CD4-positive, alpha-beta T cell (primary cell): ENCODE measurements around the gene AFG3L2. TPM values are rescaled to one million over a fixed set of nuclear protein-coding genes. Genes with fewer than 3 reads are reported as not detected.

Source experiments
- ATAC-seq: fragments of 200-7000 bp; cut with Tn5 transposase; one replicate; pipeline ENCODE4 v1.10.0; 2022; ENCODE audit warnings: mild to moderate bottlenecking; ENCODE audit not compliant: poor library complexity
- CTCF ChIA-PET: fragments of 350-600 bp; sonication (Branson Sonifier 250); formaldehyde crosslinking; loops from one replicate; lab custom pipeline; 2021; ENCODE audit warnings: antibody characterized with exemption, inconsistent platforms; lab: Charles Lee
- POLR2A ChIA-PET: fragments of 350-600 bp; sonication (Branson Sonifier 250); formaldehyde crosslinking; loops from one replicate; lab custom pipeline; 2021; ENCODE audit warnings: antibody characterized with exemption, inconsistent platforms; lab: Charles Lee
- DNase-seq, 14 experiments: peaks; one replicate each; pipeline ENCODE4 v3.0.0-alpha.2; 2013 to 2020; ENCODE audit warnings: mixed read lengths in 2 of 14
- H3K27ac ChIP-seq, 2 donors: one replicate each; pipeline versions ENCODE4 v1.5.1 to v1.7.0; 2013; ENCODE audit warnings: low read length in 2 of 2, low read depth in 1 of 2, mild to moderate bottlenecking in 1 of 2
- H3K27me3 ChIP-seq, 2 experiments: 1 replicate in 1 of 2; 2 replicates in 1 of 2; pipeline versions ENCODE4 v1.6.1 to v1.7.0; 2013; ENCODE audit warnings: low read length in 2 of 2, control low read depth in 1 of 2, mild to moderate bottlenecking in 1 of 2, moderate library complexity in 1 of 2; ENCODE audit not compliant: insufficient read depth in 2 of 2, control insufficient read depth in 1 of 2
- H3K36me3 ChIP-seq: one replicate; pipeline ENCODE4 v1.6.1; 2013; ENCODE audit warnings: low read length, control low read depth; ENCODE audit not compliant: insufficient read depth
- H3K4me1 ChIP-seq: one replicate; pipeline ENCODE4 v1.6.1; 2013; ENCODE audit warnings: low read length, control low read depth; ENCODE audit not compliant: insufficient read depth
- H3K4me3 ChIP-seq: one replicate; pipeline ENCODE4 v1.5.1; 2013; ENCODE audit warnings: mild to moderate bottlenecking, low read length, moderate library complexity
- H3K9me3 ChIP-seq, 2 experiments: 1 replicate in 1 of 2; 2 replicates in 1 of 2; pipeline versions ENCODE4 v1.6.1 to v1.7.0; 2013; ENCODE audit warnings: low read length in 2 of 2, mild to moderate bottlenecking in 2 of 2, control low read depth in 1 of 2, moderate library complexity in 1 of 2; ENCODE audit not compliant: control insufficient read depth in 1 of 2, insufficient read depth in 1 of 2
- H3K27ac Mint-ChIP-seq: one replicate; pipeline ENCODE4 v1.8.0; 2020; ENCODE audit warnings: mixed read lengths
- H3K27me3 Mint-ChIP-seq: one replicate; pipeline ENCODE4 v1.8.0; 2021; ENCODE audit warnings: mixed read lengths
- H3K36me3 Mint-ChIP-seq: one replicate; pipeline ENCODE4 v1.8.0; 2021; ENCODE audit warnings: low read depth, mixed read lengths
- H3K4me1 Mint-ChIP-seq: one replicate; pipeline ENCODE4 v1.8.0; 2021; ENCODE audit warnings: low read depth, mixed read lengths
- H3K4me3 Mint-ChIP-seq: one replicate; pipeline ENCODE4 v1.8.0; 2020; ENCODE audit warnings: mild to moderate bottlenecking, mixed read lengths
- H3K9me3 Mint-ChIP-seq: one replicate; pipeline ENCODE4 v1.8.0; 2020; ENCODE audit warnings: mixed read lengths
- CTCF ChIP-seq: fragments of 200-600 bp; IDR thresholded peaks from one replicate; pipeline ENCODE4 v1.8.0; 2022; ENCODE audit warnings: antibody characterized with exemption, mild to moderate bottlenecking
- intact Hi-C, 2 experiments: fragments of 100-400 bp; cut with DNase I in 1 of 2; cut with micrococcal nuclease in 1 of 2; formaldehyde crosslinking; loops; one replicate each; pipeline versions ENCODE4 v1.15.1 to v1.9.0; 2023 to 2025; cut with DNase I, micrococcal nuclease
- total RNA-seq, 174 experiments: library from RNA in 2 of 174; stranded (reverse) in 2 of 174; gene quantifications; one replicate each; pipeline ENCODE4 v1.2.3 and lab custom pipeline; 2021 to 2026

AFG3L2 gene
- total RNA-seq, 2 experiments from 2014 or later: 40.4 to 46.8 TPM

GRCh38 chr18:12347895-12348294 lies 29.1 kb downstream of the AFG3L2 start:
- ATAC-seq: no peak
- Mint-ChIP-seq H3K27ac (no peak overlapping the region), H3K9me3 (no peaks in the 10 kb centered on the region), H3K36me3 (peaks cover 96% of the 10 kb centered on the region), H3K4me1 (no peaks in the 10 kb centered on the region), H3K4me3 (no peak overlapping the region), H3K27me3 (no peaks in the 10 kb centered on the region)
- POLR2A ChIA-PET: interaction anchor here (0.7 kb wide), 1 partner anchor 29 kb away, joined by 5 read pairs; the partner anchor contains the start of gene AFG3L2
- H3K9me3 ChIP-seq: no peaks in the 10 kb centered on the region
- intact Hi-C loops: no loop called here
- no peak for TF ChIP-seq CTCF
- CTCF ChIA-PET: no interaction called here
- no peak overlapping the region for H3K27ac ChIP-seq
- DNase-seq: no peak
- no peaks in the 10 kb centered on the region for H3K27me3 ChIP-seq
- no peak overlapping the region for H3K4me3 ChIP-seq
- H3K36me3 ChIP-seq: peaks cover 76% of the 10 kb centered on the region
- H3K4me1 ChIP-seq: no peaks in the 10 kb centered on the region

GRCh38 chr18:12346240-12346565 lies 30.8 kb downstream of the AFG3L2 start:
- no peaks in the 10 kb centered on the region for H3K4me1 ChIP-seq
- Mint-ChIP-seq H3K27ac (no peak overlapping the region), H3K27me3 (no peaks in the 10 kb centered on the region), H3K4me3 (no peak overlapping the region), H3K9me3 (no peaks in the 10 kb centered on the region), H3K36me3 (peaks cover 98% of the 10 kb centered on the region), H3K4me1 (no peaks in the 10 kb centered on the region)
- H3K27me3 ChIP-seq: no peaks in the 10 kb centered on the region
- H3K27ac ChIP-seq: no peak overlapping the region
- POLR2A ChIA-PET: no interaction called here
- CTCF ChIA-PET: no interaction called here
- ATAC-seq (no peak), DNase-seq (no peak)
- no peaks in the 10 kb centered on the region for H3K9me3 ChIP-seq
- H3K36me3 ChIP-seq: peaks cover 71% of the 10 kb centered on the region
- H3K4me3 ChIP-seq: no peak overlapping the region
- intact Hi-C loops: no loop called here
- TF ChIP-seq CTCF: no peak

GRCh38 chr18:12345491-12346239 lies 31.4 kb downstream of the AFG3L2 start:
- DNase-seq (no peak), ATAC-seq (no peak)
- Mint-ChIP-seq H3K36me3 (peaks cover 96% of the 10 kb centered on the region), H3K4me3 (no peak overlapping the region), H3K27ac (no peak overlapping the region), H3K27me3 (no peaks in the 10 kb centered on the region), H3K9me3 (no peaks in the 10 kb centered on the region), H3K4me1 (no peaks in the 10 kb centered on the region)
- H3K4me1 ChIP-seq: no peaks in the 10 kb centered on the region
- POLR2A ChIA-PET: no interaction called here
- no peaks in the 10 kb centered on the region for H3K9me3 ChIP-seq
- H3K4me3 ChIP-seq: no peak overlapping the region
- CTCF ChIA-PET: no interaction called here
- intact Hi-C loops: no loop called here
- peaks cover 66% of the 10 kb centered on the region for H3K36me3 ChIP-seq
- no peak overlapping the region for H3K27ac ChIP-seq
- H3K27me3 ChIP-seq: no peaks in the 10 kb centered on the region
- TF ChIP-seq CTCF: no peak
